ENCODE measurements around the gene LARP1.

DNA sequence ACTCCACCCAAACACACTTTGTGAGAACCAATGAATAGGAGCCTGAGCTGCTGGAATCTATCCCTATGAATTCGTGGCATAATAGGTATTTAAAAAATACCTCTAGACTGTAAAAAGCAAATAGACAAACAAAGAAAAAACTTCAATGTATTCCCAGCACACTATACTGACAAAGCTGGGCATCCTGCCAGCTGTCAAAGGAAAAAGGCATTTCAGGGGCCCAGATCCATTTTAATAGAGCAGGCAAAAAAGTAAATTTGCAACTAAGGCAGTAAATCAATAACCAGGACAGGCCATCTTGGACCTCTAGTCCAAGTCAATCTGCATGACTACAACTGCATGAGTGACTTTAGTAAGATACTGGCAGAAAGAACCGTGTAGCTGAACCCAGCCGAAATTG is 25.6 kb upstream of the LARP1 start:
- TF ChIP-seq EP300 (IDR thresholded peaks at IDR 0.05; ENCODE audit: borderline replicate concordance) (no peak), USF1 (IDR thresholded peaks at IDR 0.05) (no peak), YY1 (IDR thresholded peaks at IDR 0.05; ENCODE audit: low read depth) (no peak), RAD21 (IDR thresholded peaks at IDR 0.05; ENCODE audit: low read depth) (no peak)

Measured in Ishikawa (cell line).